ENCODE measurements around the gene ALDH3B1. TPM values are rescaled to one million over a fixed set of nuclear protein-coding genes. Genes with fewer than 3 reads are reported as not detected.

The ALDH3B1 gene
- total and polyA plus RNA-seq, 2 donors (not counting 3 experiments of a cell fraction or from before 2014, with no cell fraction given), result 0.13 to 1.0 TPM

- Histone ChIP-seq H3K4me3 (replicated peaks in 1 of 3; ENCODE audit: insufficient read depth in 1 of 3, low read depth in 1 of 3, low read length in 3 of 3) (no peak overlapping the region), H3K36me3 (ENCODE audit: control insufficient read depth in 2 of 2, extremely low read depth in 1 of 2, insufficient read depth in 2 of 2, low read length in 2 of 2) (peaks cover 0 to 27% of the 10 kb centered on the region in 2 experiments), H2AFZ (ENCODE audit: low read depth, low read length) (no peak overlapping the region), H3K27ac (ENCODE audit: insufficient read depth, low read depth, low read length) (no peak overlapping the region), H4K20me1 (replicated peaks; ENCODE audit: control insufficient read depth, extremely low read depth, insufficient read depth, low read length) (no peaks in the 10 kb centered on the region), H3K4me1 (ENCODE audit: control insufficient read depth, extremely low read depth, insufficient read depth, low read length) (peaks cover 14% of the 10 kb centered on the region), H3K79me2 (ENCODE audit: control insufficient read depth, insufficient read depth, low read length) (peaks cover 24% of the 10 kb centered on the region), H3K9me1 (replicated peaks; ENCODE audit: control insufficient read depth, extremely low read depth, insufficient read depth, low read length) (no peaks in the 10 kb centered on the region), H3K9me3 (replicated peaks; ENCODE audit: control insufficient read depth, insufficient read depth, low read length) (no peaks in the 10 kb centered on the region), H3K9ac (replicated peaks; ENCODE audit: extremely low read depth, insufficient read depth, low read length) (no peak overlapping the region), H3K27me3 (ENCODE audit: control insufficient read depth in 2 of 2, insufficient read depth in 2 of 2, low read length in 2 of 2) (no peaks in the 10 kb centered on the region), H3K4me2 (ENCODE audit: insufficient read depth, low read length) (no peak overlapping the region)
- ChIA-PET POLR2A (no interaction called here), CTCF (no interaction called here)
- intact Hi-C loops (cut with micrococcal nuclease), result no loop called here
- FAIRE-seq (no peak), DNase-seq (ENCODE audit: low read depth, low spot score) (no peak)
- dilution Hi-C loops (cut with MboI; ENCODE audit: extremely low pct_ligation_motif_present, low sequenced_read_pairs), result no loop called here
- BruUV-seq (replicated peaks), result no TSS peak
- TF ChIP-seq CTCF (IDR thresholded peaks at IDR 0.05; ENCODE audit: extremely low read depth in 1 of 2, insufficient read depth in 1 of 2, low read depth in 1 of 2, low read length in 2 of 2), result no peak
- TF ChIP-seq POLR2AphosphoS5 (IDR thresholded peaks at IDR 0.05; ENCODE audit: insufficient read depth, low read depth, low read length), result no peak
- TF ChIP-seq JUN (IDR thresholded peaks at IDR 0.05; ENCODE audit: borderline replicate concordance, insufficient read depth, insufficient read length, low read depth), result no peak
- TF ChIP-seq POLR2A (IDR thresholded peaks at IDR 0.05; ENCODE audit: low read depth, low read length), result no peak
- TF ChIP-seq MAX (IDR thresholded peaks at IDR 0.05; ENCODE audit: insufficient read depth, insufficient read length), result no peak
Observed at GRCh38 chr11:68042219-68043028, 32.3 kb downstream of the ALDH3B1 start.

Measured in endothelial cell of umbilical vein (primary cell).